GM18526 (cell line): ENCODE measurements around the gene DTX3L.

Source experiments
- POLR2A ChIP-seq: IDR thresholded peaks from 3 replicates; pipeline ENCODE4 v1.6.1; 2011; ENCODE audit not compliant: insufficient read length; ENCODE audit errors: extremely low read depth

The DTX3L gene

DNA sequence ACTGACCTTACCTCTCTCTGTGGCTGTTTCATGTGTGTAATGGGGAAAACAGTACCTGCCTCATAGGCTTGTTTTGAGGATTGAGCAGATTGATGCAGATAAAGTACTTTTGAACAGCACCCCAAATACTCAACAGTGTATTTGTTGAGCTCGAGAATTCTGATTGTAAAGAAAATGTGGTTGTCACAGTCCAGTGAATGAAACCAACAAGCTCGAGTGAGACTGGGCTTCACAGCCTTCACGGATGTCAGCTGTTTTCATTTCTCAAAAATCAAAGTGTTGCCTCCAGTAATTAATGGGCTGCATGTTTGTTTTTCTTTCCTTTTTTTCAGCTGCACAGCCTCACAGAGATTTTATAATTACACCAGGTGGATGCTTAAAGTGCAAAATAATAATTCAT is 57.0 kb downstream of the DTX3L start:
- no peak for TF ChIP-seq POLR2A

DNA sequence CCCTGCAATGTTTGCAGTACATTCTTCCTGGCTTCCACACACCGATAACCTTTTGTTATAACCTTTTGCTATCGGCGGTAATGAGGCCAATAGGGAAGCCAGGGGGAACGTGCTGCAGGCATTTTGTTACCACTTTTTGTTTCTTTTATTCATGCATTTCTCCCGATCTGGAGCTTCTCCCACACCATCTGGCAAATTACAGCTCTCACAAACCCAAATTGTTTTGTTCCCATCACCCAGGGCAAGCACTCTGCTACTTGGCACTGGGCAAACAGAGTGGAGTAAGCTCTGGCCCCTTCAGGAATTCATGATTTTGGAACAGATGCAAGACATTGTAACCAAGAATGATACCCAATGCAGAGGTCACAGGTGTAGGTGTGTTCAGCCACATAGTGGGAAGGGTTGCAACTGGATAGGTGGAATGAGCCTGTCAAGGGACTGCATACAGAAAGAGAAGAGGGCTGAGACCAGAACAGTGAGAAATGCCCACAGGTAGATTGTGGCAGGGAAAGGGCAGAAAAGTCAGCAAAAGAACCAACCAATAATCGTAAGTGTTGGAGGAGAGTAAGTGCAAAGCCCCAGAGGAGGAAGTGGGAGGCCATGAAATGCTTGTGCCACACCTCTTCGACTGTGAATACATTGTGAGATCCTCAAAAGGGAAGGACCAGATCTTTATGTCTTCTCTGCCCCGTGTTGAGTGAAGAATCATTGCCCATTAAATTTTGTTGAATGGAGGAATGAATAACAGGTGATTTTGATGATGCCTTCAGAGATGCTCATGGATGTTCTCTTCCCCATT is 59.1 kb downstream of the DTX3L start:
- TF ChIP-seq POLR2A = no peak
